Choroid plexus epithelial cell (primary cell): Measurements from ENCODE around the gene IFT81.

ENCODE experiments used
- DNase-seq: peaks from one replicate; pipeline ENCODE4 v3.0.0-alpha.2; 2010; ENCODE audit warnings: low read depth
- H3K4me3 ChIP-seq: 2 replicates; pipeline ENCODE4 v1.5.1; 2011; ENCODE audit warnings: low read depth, mild to moderate bottlenecking, control low read depth, low read length, moderate library complexity
- TF ChIP-seq, protein P1 (sequence below): conservative IDR thresholded peaks from 2 replicates; pipeline ENCODE4 v1.5.1; 2011; ENCODE audit warnings: low read depth, mild to moderate bottlenecking, control low read depth, inconsistent platforms, low read length, moderate library complexity

Gene IFT81

DNA sequence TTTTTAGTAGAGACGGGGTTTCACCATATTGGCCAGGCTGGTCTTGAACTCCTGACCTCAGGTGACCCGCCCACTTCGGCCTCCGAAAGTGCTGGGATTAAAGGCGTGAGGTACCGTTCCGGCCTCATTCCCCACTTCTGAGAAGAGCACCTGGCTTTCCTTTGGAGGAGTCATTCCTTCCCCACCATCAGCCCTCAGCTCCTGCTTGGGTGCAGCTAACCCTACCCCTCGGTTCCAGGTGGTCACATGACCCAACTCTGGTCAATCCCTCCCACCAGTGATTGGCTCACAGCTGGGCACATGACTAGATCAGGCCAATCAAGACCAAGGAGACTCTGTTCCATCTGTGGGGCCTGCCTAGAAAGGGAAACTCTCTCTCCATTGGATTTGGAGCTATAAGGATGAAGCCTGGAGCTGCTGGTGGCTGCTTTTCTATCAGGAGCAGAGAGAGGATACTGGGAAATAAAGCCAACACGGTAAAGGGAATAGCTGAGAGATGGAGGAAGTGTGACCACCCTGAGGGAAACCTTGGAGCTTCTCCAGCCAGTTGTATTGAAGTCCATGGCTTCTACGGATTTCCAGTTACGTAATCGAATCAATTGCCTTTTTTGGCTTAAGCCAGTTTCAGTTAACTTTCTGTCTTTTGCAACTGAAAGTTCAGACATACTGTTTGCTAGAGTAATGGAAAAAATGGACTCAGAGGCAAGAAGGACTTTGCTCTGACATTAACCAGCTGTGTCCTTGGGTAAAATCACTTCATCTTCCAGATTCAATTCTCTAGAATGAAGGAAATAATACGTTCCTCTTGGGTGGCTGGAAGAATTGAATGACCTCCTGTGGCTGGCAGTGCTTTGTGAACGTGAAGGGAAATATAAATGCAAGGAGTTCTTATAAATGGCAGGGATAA lies 19.7 kb upstream of the IFT81 start:
- TF ChIP-seq, protein P1, sequence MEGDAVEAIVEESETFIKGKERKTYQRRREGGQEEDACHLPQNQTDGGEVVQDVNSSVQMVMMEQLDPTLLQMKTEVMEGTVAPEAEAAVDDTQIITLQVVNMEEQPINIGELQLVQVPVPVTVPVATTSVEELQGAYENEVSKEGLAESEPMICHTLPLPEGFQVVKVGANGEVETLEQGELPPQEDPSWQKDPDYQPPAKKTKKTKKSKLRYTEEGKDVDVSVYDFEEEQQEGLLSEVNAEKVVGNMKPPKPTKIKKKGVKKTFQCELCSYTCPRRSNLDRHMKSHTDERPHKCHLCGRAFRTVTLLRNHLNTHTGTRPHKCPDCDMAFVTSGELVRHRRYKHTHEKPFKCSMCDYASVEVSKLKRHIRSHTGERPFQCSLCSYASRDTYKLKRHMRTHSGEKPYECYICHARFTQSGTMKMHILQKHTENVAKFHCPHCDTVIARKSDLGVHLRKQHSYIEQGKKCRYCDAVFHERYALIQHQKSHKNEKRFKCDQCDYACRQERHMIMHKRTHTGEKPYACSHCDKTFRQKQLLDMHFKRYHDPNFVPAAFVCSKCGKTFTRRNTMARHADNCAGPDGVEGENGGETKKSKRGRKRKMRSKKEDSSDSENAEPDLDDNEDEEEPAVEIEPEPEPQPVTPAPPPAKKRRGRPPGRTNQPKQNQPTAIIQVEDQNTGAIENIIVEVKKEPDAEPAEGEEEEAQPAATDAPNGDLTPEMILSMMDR: no peak
- H3K4me3 ChIP-seq: no peak overlapping the region
- DNase-seq: peak; percentile 71

- no peak for DNase-seq
- TF ChIP-seq, protein P1: no peak
- no peak overlapping the region for H3K4me3 ChIP-seq
Observed at GRCh38 chr12:110105159-110105558, 19.0 kb upstream of the IFT81 start.

DNA sequence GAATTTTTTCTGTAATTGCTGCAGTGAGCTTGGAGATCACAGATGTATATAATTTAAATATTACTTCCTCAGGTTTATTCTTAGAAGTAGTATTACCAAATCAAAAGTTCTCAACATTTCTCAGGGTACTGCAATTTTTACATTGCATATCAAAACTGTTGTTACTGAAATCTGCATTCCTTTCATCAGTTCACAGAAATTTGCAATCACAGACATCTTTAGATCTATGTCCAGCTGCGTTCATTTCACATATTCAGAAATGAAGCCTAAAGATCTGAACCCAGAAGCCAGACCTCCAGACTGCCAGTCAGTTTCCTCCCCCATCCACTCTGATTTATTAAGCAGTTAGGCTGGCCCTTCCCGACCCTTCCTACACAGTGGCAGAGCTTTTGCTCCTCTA lies 18.2 kb upstream of the IFT81 start:
- peak; percentile 60 for DNase-seq
- no peak overlapping the region for H3K4me3 ChIP-seq
- TF ChIP-seq, protein P1: no peak

GRCh38 chr12:110107369-110108281 lies 16.5 kb upstream of the IFT81 start:
- peak; percentile 96 for DNase-seq
- TF ChIP-seq, protein P1: no peak
- no peak overlapping the region for H3K4me3 ChIP-seq

DNA sequence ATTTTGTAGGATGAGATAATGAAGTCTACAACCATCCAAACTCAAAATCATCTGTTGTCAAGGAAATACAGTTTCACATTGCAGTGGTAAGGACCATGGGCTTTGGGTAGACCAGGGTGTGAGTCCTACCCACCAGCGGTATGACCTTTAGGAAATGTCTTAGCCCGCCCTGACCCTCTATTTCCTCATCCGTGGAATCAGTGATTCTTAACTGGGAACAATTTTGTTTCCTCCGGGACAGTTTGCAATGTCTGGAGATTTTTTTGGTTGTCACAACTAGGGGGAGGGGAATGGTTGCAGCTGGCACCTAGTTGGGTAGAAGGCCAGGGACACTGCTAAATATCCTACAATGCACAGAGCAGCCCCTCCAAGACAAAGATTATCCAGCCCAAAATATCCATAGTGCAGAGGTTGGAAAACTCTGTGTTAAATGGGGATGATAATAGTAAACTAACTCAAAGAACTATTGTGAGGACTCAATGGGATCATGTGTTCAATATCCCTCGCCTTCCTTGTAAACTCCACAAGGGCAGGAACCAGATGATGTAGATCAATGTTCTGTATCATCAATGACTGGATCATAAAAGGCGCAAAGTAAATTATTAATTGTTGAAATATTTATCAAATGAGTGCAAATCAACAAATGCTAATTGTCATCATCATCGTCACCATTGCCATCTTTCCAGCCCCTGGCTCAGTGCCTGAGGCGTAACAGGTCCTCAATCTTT lies 15.7 kb upstream of the IFT81 start:
- no peak for DNase-seq
- TF ChIP-seq, protein P1: no peak
- no peak overlapping the region for H3K4me3 ChIP-seq

GRCh38 chr12:110109037-110109836 lies 14.9 kb upstream of the IFT81 start:
- H3K4me3 ChIP-seq: peak overlapping the region; percentile 12
- peak; percentile 99 for DNase-seq
- TF ChIP-seq, protein P1: no peak
